HG02970 (cell line): ENCODE results near the gene NELFA.
"Not testable (repeated sequence)": the region's sequence is repeated elsewhere in the genome, so short reads cannot be mapped to it uniquely, and the experiment has no call there.

Source experiments
- ATAC-seq: cut with Tn5 transposase; IDR thresholded peaks from one replicate; pipeline ENCODE4 v1.9.1; 2021; ENCODE audit warnings: mild to moderate bottlenecking, moderate library complexity, moderate number of reproducible peaks; ENCODE audit not compliant: unreplicated experiment, low FRiP score

The NELFA gene

DNA sequence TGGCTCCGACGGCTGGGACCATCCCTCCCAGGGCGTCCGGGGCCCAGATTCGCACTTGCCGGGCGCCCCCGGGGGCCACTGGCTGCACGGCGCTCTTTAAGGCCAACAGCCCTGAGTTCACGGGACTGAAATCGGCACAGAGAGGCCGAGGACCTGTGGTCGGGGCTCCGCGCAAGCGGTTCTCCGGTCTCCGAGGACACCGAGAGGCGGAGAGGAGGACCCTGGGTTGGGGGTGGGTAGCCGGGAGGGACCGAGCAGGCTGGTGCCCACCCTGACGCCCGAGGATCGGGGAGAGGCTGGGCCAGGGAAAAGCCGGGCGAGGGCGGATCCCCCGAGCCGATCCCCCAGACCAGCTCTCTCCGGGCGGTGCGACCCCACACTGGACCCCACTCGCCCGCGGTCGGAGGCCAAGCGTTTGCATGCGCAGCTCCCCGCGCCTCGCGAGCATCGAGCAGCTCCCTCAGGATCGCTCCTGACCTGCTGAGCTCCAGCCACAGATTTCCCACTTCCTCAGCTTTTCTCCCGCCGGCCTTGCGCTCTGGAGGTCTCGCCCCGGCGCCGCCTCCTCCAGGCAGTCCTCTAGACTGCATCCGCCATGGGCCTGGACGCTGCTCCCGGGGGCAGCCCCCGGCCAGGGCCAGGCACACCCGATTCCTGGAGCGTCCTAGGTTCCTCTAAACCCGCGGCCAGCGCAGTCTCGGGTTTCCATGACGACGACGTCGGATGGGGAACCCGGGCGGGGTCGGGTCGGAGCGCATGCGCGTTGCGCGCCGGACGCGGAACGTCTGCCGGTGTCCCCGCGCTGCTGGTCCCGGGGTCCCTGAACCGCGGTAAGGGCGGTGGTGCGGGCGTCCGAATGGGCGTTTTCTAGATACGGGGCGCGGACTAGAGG is 32.7 kb upstream of the NELFA start:
- ATAC-seq = peak; percentile 60

DNA sequence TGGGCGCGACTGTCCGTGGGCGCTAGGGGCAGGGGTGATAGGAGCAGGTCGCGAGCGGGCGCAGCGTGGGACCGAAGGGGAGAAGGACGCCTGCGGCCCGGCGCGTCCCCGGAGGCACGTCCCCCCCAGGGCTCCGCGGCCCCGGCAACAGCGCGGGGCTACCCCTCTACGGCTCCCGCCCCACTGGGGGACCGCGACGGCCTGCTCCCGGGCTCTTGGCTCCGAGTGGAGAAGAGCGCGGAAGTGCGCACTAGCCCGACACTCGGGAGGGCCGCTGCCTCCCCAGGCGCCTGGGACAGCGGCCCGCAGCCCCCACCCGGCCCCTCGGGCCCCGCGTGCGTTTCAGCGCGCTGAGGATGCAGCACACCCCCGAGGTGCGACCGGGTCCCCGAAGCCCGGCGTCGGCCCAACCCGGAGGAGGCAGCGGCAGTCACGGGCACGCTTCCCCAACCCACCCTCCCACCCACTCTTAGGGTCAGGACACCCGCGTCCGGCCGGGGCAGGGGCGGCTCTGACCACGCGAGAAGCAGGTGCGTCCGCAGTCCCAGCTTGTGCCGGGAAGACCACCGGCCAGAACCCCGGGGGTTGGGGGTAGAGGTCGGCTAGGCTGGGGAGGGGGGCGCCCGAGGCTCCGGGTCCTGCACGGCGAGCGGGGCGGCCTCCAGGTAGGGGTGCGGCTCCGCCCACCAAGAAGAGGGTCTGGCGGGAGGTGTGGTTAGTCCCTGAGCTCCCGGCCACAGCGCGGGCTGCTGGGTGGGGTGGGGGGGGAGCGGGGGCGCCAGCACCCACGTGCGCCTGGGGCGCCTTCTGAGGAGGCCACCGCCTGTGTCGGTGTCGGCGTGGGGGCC is 31.8 kb upstream of the NELFA start:
- ATAC-seq = no peak

DNA sequence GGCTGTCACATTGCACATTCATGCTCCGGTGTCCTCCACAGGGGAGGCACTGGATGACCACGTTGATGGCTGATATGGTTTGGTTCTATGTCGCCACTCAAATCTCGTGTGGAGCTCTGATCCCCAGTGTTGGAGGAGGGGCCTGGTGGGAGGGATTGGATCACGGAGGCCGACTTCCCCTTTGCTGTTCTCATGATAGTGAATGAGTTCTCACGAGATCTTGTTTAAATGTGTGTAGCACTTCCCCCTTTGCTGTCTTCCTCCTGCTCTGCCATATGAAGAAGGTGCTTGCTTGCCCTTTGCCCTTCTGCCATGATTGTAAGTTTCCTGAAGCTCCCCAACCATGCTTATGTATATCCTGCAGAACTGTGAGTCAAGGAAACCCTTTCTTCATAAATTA is 28.1 kb upstream of the NELFA start:
- no peak for ATAC-seq

DNA sequence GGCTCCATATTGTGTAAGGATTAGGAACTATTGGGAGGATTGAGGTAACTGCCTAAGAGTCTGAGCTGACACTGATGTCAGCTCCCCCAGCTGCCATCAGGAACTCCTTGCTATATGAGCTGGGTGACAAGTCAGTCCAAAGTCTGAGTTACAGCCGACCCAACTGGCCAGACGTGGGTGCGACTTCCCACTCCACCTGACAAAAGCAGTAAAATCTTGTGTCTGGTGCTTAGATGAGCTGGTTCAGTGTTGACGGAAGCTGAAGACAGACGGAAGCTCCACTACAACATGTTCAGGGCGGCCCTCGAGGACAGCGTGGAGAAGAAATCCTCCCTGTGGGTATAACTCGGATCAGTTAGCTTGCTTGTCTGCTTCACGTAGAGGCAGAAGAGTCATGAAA is 27.6 kb upstream of the NELFA start:
- ATAC-seq = no peak

DNA sequence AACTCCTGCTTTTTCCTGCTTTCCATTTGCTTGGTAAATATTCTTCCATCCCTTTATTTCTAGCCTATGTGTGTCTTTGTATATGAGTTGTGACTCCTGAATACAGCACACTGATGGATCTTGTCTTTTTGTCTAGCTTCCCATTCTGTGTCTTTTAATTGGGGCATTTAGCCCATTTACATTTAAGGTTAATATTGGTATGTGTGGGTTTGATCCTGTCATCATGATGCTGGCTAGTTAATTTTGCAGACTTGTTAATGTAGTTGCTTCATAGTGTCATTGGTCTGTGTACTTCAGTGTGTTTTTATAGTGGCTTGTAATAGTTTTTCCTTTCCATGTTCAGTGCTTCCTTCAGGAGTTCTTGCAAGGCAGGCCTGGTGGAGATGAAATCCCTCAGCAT is 22.4 kb upstream of the NELFA start:
- not testable (repeated sequence) for ATAC-seq

DNA sequence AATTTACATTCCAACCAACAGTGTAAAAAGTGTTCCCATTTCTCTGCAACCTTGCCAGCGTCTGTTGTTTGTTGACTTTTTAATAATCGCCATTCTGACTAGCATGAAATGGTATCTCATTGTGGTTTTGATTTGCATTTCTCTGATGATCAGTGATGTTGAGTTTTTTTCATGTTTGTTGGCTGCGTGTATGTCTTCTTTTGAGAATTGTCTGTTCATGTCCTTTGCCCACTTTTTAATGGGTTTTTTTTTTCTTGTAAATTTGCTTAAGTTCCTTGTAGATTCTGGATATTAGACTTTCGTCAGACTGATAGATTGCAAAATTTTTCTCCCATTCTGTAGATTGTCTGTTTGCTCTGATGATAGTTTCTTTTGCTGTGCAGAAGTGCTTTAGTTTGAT is 18.3 kb upstream of the NELFA start:
- not testable (repeated sequence) for ATAC-seq

DNA sequence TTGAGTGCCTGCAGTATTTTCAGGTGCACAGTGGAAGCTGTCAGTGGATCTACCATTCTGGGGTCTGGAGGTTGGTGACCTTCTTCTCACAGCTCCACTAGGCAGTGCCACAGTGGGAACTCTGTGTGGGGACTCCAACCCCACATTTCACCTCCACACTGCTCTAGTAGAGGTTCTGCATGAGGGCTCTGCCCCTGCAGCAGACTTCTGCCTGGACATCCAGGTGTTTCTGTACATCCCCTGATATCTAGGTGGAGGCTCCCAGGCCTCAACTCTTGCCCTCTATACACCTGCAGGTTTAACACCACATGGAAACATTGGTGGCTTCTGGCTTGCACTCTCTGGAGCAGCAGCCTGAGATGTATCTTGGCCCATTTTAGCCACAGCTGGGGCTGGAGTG is 17.0 kb upstream of the NELFA start:
- no peak for ATAC-seq

DNA sequence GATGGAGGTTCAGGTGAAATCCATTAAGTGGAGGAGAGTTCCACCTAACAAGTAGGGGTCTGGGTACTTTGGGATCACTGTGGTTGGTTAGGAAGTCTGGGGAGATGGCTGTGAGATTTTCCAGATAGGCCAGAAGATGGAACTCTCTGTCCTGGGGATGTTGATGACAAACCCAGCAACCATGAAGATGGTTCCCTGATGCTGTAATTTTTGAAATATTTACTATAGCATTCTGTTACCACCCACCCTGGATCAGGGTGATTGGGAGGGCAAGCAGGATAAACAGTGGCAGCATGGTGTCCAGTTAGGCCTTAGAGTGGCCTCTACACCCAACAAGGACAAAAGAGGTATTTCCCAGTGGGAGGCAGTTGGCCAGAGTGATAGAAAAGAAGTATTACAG is 15.9 kb upstream of the NELFA start:
- ATAC-seq = no peak

DNA sequence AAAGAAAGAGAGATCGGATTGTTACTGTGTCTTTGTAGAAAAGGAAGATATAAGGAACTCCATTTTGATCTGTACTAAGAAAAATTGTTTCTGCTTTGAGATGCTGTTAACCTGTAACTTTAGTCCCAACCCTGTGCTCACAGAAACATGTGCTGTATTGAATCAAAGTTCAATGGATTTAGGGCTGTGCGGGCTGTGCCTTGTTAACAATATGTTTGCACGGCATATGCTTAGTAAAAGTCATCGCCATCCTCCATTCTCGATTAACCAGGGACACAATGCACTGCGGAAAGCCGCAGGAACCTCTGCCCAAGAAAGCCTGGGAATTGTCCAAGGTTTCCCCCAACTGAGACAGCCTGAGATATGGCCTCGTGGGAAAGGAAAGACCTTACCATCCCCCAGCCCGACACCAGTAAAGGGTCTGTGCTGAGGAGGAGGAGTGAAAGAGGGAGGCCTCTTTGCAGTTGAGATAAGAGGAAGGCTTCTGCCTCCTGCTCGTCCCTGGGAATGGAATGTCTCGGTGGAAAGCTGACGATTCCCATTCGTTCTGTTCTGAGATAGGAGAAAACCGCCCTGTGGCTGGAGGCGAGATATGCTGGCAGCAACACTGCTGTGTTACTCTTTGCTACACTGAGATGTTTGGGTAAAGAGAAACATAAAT is 12.7 kb upstream of the NELFA start:
- not testable (repeated sequence) for ATAC-seq

DNA sequence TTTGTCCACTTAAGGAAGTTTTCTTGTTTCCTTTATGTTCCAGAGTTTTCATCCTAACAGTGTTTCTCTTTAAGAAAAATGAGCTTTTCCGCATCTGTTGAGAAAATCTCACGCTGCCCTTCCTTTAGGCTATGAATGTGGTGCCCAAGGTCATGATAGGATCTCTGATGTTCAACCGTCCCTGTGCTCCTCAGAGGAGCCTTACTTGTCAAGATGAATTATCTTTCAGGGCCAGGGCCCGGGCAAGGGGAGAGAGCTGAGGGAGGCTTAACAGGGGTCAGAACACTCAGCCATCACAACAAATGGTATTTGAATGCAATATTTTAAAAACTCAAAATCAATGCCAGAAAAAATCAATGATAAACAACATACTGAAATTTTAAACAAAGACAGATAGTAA is 6.2 kb upstream of the NELFA start:
- no peak for ATAC-seq

DNA sequence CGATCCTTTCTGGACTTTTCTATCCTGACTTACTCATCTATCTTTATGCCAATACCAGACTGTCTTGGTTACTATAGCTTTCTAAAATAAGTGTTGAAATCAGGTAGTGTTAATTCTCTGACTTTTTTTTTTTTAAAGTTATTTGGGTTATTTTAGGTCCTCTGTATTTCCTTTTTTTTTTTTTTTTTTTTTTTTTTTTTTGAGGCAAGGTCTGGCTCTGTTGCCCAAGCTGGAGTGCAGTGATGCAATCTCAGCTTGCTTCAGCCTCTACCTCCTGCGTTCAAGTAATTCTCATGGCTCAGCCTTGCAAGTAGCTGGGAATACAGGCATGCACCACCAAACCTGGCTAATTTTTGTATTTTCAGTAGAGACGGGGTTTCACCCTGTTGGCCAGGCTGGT is 2.8 kb upstream of the NELFA start:
- ATAC-seq = no peak

DNA sequence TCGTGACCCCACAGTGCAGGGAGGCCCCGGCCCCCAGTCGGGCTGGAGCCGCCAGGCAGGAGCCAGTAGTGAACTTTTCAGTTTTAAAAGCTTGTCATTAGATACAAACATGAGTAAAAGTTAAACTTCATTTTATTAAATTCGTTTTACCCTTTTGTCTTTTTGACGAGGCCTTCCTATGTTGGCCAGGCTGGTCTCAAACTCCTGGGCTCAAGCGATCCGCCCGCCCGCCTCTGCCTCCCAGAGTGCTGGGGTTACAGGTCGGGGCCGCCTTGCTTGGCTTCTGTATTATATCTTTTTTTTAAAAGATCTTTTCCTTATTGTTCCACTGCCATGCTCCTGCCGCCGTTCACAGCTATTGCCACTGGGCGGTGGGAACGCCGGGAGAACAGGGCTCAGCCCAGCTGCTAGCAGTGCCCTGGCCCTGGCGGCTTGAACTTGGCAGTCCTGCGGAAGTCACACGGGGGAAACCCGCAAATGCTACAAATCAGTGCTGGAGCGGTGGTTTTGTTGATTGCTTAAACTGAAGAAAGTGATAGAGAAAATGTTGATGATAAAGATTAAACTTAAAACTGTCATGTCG is 968 bp upstream of the NELFA start:
- no peak for ATAC-seq

DNA sequence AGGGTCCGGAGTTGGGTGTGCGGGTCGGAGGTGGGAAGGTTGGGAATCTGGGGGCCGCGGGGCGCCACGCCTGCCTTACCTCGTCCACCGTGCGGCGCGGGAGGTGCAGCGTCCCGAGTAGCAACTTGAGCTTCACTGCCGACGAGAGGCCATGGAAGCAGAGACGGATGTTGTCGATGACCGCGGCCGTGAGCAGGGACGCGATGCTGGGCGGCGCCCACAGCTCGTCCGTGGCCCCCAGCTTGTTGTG is 178 bp downstream of the NELFA start:
- ATAC-seq = no peak

DNA sequence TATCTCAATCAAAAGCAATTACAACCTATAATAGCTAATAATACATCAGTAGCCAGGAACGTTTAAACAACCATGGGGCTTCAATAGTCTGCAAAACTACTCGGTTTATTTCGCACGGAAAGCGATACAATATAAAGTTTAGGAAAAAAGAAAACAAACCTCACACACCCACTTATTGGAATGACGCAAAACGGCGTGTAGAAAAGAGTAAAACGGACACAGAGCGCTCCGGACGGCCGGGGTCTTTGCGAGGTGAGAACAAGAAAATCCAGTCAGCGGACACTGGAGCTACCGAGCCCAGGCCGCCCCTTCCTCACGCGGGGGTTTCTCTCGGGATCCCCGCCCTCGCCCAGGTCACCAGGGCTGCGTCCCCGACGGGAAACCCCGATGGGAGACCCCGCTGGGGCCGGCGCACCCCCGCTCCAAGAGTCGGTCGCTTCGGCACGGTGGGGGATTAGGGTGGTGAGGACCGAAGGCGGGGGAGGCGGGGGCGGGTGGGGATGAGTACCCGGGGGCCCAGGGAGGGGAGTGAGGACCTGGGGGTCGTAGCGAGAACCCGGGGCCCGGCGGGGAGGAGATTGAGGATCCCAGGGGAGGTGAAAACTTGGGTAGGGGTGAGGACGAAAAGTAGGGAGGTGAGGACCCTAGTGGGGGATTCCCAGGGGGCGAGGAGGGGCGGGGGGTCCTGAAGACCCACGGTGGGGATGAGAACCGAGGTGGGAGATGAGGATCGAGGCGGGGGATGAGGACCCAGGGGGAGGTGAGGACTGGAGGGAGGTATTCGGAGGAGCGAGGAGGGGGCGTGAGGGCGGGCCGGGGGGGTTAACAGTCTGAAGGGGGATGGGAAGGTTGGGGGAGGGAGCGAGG is 737 bp downstream of the NELFA start:
- ATAC-seq = no peak

DNA sequence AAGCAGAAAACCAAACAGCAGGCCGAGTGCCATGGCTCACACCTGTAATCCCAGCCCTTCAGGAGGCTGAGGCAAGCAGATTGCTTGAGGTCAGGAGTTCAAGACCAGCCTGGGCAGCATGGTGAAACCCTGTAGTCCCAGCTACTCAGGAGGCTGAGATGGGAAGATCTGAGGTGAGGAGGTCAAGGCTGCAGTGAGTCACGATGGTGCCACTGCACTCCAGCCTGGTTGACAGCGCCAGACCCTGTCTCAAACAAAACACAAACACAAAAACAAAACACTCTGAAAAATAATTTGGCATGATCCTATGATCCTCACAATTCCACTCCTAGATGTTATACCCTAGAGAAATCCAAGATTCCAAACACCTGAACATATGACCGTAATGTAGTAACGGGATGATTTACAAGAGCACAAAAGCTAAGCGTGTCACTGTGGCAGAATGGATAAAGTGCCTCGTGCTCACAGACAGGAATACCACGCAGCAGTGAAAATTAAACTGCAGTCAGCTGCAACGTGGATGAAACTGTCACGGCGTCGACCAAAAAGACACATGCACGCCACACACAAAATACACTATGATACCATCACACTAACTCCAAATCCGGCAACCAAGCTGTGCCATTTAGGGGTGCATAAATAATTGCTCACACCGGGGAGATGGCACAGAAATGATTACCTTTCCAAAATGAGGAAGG is 1.7 kb downstream of the NELFA start:
- ATAC-seq = no peak

DNA sequence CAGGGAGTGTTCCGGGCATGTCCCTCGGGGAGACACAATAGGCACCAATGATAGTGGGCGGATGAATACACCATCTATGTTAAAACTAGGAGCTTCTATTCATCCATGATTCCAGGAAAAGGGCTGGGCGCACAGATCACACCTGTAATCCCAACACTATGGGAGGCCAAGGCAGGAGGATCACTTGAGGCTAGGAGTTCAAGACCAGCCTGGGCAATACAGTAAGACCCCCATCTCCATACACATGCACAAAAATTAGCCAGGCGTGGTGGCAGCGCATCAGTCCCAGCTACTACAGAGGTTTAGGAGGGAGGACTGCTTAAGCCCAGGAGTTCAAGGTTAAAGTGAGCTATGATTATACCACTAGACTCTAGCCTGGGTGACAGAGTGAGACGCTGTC is 2.4 kb downstream of the NELFA start:
- no peak for ATAC-seq

DNA sequence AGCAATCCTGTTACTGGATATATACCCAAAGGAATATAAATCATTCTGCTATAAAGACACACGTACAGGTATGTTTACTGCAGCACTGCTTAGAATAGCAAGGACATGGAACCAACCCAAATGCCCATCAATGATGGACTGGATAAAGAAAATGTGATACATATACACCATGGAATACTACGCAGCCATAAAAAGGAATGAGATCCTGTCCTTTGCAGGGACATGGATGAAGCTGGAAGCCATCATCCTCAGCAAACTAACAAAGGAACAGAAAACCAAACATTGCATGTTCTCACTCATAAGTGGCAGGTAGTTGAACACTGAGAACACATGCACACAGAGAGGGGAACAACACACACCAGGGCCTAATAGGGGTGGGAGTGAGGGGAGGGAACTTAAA is 5.4 kb downstream of the NELFA start:
- not testable (repeated sequence) for ATAC-seq

DNA sequence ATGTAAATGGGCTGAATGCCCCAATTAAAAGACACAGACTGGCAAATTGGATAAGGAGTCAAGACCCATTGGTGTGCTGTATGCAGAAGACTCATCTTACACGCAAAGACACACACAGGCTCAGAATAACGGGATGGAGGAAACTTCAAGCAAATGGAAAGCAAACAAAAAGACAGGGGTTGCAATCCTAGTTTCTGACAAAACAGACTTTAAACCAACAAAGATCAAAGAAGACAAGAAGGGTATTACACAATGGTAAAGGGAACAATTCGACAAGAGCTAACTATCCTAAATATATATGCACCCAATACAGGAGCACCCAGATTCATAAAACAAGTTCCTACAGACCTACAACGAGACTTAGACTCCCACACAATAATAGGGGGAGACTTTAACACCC is 9.5 kb downstream of the NELFA start:
- not testable (repeated sequence) for ATAC-seq

DNA sequence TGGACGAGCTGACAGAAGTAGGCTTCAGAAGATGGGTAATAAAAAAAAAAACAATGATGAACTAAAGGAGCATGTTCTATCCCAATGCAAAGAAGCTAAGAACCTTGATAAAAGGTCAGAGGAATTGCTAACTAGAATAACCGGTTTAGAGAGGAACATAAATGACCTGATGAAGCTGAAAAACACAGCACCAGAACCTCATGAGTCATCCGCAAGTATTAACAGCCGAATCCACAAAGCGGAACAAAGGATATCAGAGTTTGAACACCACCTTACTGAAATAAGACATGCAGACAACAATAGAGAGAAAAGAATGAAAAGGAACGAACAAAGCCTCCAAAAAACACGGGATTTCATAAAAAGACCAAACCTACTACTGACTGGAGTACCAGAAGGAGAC is 10.5 kb downstream of the NELFA start:
- no peak for ATAC-seq

DNA sequence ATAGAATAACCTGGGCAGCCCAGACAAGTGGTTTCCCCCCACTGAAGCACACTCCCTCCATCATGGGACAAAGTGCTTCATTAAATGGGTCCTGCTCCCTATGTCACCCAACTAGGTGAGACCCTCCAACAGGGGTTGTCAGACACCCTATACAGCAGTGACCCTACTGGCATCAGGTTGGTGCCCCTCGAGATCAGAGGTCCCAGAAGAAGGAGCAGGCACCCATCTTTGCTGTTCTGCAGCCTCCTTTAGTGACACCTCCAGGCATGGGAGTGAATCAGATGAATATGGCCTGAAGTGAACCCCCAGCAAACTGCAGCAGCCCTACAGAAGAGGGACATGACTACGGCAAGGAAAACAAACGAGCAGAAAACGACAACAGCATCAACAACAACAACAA is 11.1 kb downstream of the NELFA start:
- no peak for ATAC-seq
